Measurements from ENCODE around the gene MAP2K5. TPM values are rescaled to one million over a fixed set of nuclear protein-coding genes. Genes with fewer than 3 reads are reported as not detected.

MAP2K5 gene
- total RNA-seq, 4 donors from 2014 or later = 10.2 to 13.8 (median 11.9) TPM

DNA sequence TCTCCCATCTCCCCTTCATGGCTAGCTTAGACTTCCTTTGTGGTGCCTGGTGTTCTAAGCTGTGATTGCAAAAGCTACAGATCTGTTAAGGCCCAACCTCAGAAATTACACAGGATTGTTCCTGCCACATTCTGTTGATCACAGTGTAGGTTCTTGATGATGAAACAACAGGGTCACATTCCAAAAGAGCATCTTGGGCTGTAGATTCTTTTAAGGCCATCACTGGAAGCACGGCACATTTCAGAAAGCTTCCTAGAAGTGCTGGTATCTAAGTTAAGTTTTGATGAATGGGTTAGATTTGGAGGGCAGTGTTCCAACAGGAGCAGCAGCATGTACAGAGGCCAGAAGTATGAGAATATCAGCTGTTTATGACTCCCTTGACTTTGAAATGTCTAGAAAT, 175.3 kb downstream of the MAP2K5 start:
- Histone ChIP-seq H3K9me3 (no peaks in the 10 kb centered on the region), H3K27me3 (no peaks in the 10 kb centered on the region), H3K4me3 (no peak overlapping the region), H3K4me1 (no peaks in the 10 kb centered on the region), H3K27ac (no peak overlapping the region), H3K36me3 (no peaks in the 10 kb centered on the region)
- WGBS, 2 donors = 90 to 96% methylated on average over 1 of the region's 1 CpG
- TF ChIP-seq EP300 (IDR thresholded peaks at IDR 0.05) (no peak), POLR2A (IDR thresholded peaks at IDR 0.05) (no peak)
- TF ChIP-seq, protein P1, sequence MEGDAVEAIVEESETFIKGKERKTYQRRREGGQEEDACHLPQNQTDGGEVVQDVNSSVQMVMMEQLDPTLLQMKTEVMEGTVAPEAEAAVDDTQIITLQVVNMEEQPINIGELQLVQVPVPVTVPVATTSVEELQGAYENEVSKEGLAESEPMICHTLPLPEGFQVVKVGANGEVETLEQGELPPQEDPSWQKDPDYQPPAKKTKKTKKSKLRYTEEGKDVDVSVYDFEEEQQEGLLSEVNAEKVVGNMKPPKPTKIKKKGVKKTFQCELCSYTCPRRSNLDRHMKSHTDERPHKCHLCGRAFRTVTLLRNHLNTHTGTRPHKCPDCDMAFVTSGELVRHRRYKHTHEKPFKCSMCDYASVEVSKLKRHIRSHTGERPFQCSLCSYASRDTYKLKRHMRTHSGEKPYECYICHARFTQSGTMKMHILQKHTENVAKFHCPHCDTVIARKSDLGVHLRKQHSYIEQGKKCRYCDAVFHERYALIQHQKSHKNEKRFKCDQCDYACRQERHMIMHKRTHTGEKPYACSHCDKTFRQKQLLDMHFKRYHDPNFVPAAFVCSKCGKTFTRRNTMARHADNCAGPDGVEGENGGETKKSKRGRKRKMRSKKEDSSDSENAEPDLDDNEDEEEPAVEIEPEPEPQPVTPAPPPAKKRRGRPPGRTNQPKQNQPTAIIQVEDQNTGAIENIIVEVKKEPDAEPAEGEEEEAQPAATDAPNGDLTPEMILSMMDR (IDR thresholded peaks at IDR 0.05) = no peak
- DNase-seq (ENCODE audit: low spot score in 2 of 2) = no peak

DNA sequence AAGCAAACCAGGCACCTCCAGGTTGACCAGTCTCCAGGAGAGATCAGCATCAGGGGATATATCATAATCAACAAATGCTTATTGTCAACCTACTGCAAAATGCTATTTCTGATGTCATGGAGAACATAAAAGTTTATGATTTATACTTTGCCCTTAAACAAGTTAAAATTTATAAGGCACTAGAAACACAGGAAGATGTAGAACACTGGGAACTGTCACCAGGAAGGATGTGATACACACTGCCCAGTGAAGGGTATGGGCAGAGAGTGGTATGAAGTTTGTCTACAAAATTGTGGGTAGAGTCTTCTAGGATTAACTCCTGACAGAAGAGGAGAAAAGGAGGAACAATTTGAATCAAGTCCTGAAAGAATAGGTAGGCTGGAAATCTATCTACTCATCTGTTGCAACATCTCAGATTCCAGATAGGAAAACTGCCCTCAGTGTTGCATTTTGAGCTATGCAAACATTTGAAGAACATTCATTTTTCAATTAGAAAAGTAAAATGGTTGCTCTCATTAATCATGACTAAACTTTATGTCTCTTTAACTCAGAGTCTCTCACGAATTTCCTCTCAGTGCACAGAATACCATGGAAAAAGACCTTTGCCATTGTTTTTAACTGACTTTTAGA, 176.9 kb downstream of the MAP2K5 start:
- Histone ChIP-seq H3K27ac (no peak overlapping the region), H3K9me3 (no peaks in the 10 kb centered on the region), H3K4me3 (no peak overlapping the region), H3K4me1 (no peaks in the 10 kb centered on the region), H3K36me3 (no peaks in the 10 kb centered on the region), H3K27me3 (no peaks in the 10 kb centered on the region)
- 56 to 73% methylated on average over 1 of the region's 1 CpG for whole genome bisulfite sequencing, 2 donors
- TF ChIP-seq EP300 (IDR thresholded peaks at IDR 0.05) (no peak), POLR2A (IDR thresholded peaks at IDR 0.05) (no peak)
- TF ChIP-seq, protein P1 (IDR thresholded peaks at IDR 0.05) = no peak
- no peak for DNase-seq (ENCODE audit: low spot score in 2 of 2)

DNA sequence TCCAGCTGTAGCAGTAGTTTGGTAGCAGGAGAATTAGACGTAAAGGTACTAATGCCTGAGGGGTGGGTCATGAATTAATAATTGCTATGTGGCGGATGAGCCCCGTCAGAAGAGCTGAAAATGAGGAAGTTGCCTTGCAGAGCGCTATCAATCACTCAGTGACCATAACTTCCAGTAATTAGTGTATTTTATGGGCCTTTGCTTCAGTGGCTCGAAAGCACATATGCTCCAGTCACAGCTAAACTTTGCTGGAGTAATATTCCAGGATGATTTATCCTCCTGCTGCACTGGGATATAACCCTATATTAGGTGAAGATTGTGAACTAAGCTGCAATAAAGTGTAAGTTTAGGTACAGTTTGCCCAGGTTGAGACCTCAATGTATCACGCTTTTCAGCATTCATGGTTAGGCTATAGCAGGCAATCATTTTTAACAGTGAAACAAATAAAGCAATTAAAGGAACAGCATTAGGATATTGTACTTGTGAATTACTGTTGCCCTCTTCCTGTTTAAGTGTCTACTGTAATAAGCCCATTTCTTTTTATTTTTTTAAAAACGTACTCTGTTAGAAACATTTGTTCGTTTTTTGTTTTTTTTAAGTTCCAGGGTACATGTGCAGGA, 178.2 kb downstream of the MAP2K5 start:
- H3K36me3 ChIP-seq = no peaks in the 10 kb centered on the region
- no peaks in the 10 kb centered on the region for H3K27me3 ChIP-seq
- no peak overlapping the region for H3K4me3 ChIP-seq
- no peak for DNase-seq (ENCODE audit: low spot score in 2 of 2)
- 72 to 77% methylated on average over 8 of the region's 8 CpGs for WGBS, 2 donors
- no peak overlapping the region for H3K27ac ChIP-seq
- TF ChIP-seq, protein P1 (IDR thresholded peaks at IDR 0.05) = no peak
- no peak for TF ChIP-seq POLR2A (IDR thresholded peaks at IDR 0.05)
- no peak for TF ChIP-seq EP300 (IDR thresholded peaks at IDR 0.05)
- no peaks in the 10 kb centered on the region for H3K4me1 ChIP-seq
- H3K9me3 ChIP-seq = no peaks in the 10 kb centered on the region

DNA sequence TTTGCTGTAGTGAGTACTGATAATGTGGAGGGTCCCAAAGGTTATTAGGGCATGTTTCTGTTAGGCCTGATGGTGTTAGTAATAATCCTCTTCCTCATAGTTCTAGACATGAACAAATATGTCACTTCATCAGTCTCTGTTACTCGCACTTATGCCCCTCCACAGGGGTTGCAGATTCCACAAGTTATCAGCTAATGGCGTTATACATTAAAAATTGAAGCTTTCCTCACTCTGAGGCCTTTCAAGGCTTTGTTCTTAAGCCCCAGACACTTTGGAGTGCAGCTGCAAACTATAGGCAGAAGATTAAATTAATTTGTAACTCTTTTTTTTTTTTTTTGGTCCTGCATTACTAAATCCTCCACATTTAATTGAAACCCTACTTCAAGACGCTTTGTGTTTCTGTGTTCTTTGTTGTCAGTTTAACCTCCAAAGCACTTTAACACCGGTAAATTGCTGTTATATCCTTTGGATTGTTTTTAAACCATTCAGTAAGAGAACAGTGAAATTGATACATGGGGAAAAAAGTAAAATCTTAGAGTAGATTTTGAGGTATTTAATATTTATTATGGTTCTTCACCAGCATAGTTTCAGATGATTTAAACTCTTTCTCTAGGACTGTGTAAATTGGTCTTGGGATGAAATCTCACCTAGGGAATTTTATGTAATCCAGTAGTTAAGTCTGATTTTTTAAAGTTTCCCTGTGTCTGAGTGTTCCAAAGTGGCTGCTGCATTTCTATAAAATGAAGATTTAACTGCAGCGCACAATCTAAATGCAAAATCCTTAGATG, 179.7 kb downstream of the MAP2K5 start:
- H3K36me3 ChIP-seq = no peaks in the 10 kb centered on the region
- 84 to 86% methylated on average over 5 of the region's 5 CpGs for WGBS, 2 donors
- no peaks in the 10 kb centered on the region for H3K9me3 ChIP-seq
- H3K27ac ChIP-seq = no peak overlapping the region
- DNase-seq (ENCODE audit: low spot score in 2 of 2) = no peak
- TF ChIP-seq POLR2A (IDR thresholded peaks at IDR 0.05) (no peak), EP300 (IDR thresholded peaks at IDR 0.05) (no peak)
- TF ChIP-seq, protein P1 (IDR thresholded peaks at IDR 0.05) = no peak
- no peak overlapping the region for H3K4me3 ChIP-seq
- H3K27me3 ChIP-seq = no peaks in the 10 kb centered on the region
- no peaks in the 10 kb centered on the region for H3K4me1 ChIP-seq

Measured in tibial nerve (tissue), 4 donors.